CD4-positive, alpha-beta T cell treated with Interleukin-12 subunit alpha and Interleukin-12 subunit beta, for 1 hour (primary cell): Measurements from ENCODE around the gene NEUROG2.

Source experiments
- DNase-seq: peaks from one replicate; pipeline ENCODE4 v3.0.0-alpha.2; 2020

The NEUROG2 gene

GRCh38 chr4:112472318-112472717 lies 43.7 kb downstream of the NEUROG2 start:
- no peak for DNase-seq
